ENCODE measurements around the gene MFAP4. TPM values are rescaled to one million over a fixed set of nuclear protein-coding genes. Genes with fewer than 3 reads are reported as not detected.

The MFAP4 gene
- total RNA-seq, 1 experiment from 2014 or later: 4.0 TPM

DNA sequence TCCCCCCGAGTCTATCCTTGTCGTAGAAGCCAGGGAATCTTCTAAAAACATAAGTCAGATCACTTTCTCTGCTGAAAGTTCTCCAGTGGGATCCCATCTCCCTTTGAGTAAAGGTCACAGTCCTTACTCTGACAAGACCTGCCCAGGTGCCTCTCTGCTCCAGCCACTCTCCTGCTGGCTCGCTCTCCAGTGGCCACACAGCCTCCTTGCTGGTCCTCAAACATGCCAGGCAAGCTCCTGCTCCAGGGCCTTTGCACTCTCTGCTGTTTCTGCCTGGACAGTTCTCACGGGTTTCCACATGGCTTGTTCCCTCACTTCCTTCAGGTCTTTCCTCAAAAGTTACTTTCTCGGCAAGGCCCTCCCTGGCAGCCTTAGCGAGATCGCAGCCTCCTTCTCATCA lies 27.8 kb downstream of the MFAP4 start:
- TF ChIP-seq FOXK1 (CRISPR knock-in tag; IDR thresholded peaks at IDR 0.05): no peak
- TF ChIP-seq ZNF671 (CRISPR knock-in tag; IDR thresholded peaks at IDR 0.05): no peak
- TF ChIP-seq E2F5 (CRISPR knock-in tag; IDR thresholded peaks at IDR 0.05): no peak
- TF ChIP-seq, protein P1, sequence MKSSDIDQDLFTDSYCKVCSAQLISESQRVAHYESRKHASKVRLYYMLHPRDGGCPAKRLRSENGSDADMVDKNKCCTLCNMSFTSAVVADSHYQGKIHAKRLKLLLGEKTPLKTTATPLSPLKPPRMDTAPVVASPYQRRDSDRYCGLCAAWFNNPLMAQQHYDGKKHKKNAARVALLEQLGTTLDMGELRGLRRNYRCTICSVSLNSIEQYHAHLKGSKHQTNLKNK (CRISPR knock-in tag; IDR thresholded peaks at IDR 0.05): no peak
- H3K36me3 Mint-ChIP-seq: peaks cover 26% of the 10 kb centered on the region
- DNase-seq (ENCODE audit: low spot score) (no peak), ATAC-seq (no peak)
- no peak overlapping the region for H3K27ac Mint-ChIP-seq
- H3K4me1 Mint-ChIP-seq: peaks cover 19% of the 10 kb centered on the region
- ChIA-PET CTCF (interaction anchor here (1.2 kb wide), 1 partner anchor 403 kb away, joined by 3 read pairs; no protein-coding TSS in a partner anchor), POLR2A (no interaction called here)
- H3K27me3 Mint-ChIP-seq (ENCODE audit: low read depth): no peaks in the 10 kb centered on the region
- no peak overlapping the region for H3K4me3 Mint-ChIP-seq
- H3K9me3 Mint-ChIP-seq: no peaks in the 10 kb centered on the region

GRCh38 chr17:19357761-19358160 lies 29.2 kb downstream of the MFAP4 start:
- H3K9me3 Mint-ChIP-seq: no peaks in the 10 kb centered on the region
- no peaks in the 10 kb centered on the region for H3K27me3 Mint-ChIP-seq (ENCODE audit: low read depth)
- TF ChIP-seq MXD4 (CRISPR knock-in tag; IDR thresholded peaks at IDR 0.05; ENCODE audit: borderline replicate concordance) (no peak), KAT7 (CRISPR knock-in tag; IDR thresholded peaks at IDR 0.05; ENCODE audit: borderline replicate concordance) (no peak), ZNF425 (CRISPR knock-in tag; conservative IDR thresholded peaks at IDR 0.05) (no peak), NR1H2 (CRISPR knock-in tag; IDR thresholded peaks at IDR 0.05) (no peak), ZNF396 (CRISPR knock-in tag; IDR thresholded peaks at IDR 0.05; ENCODE audit: borderline replicate concordance) (no peak), TEAD1 (CRISPR knock-in tag; IDR thresholded peaks at IDR 0.05) (no peak), MYBL2 (CRISPR knock-in tag; IDR thresholded peaks at IDR 0.05) (no peak), EMX1 (CRISPR knock-in tag; IDR thresholded peaks at IDR 0.05) (no peak)
- TF ChIP-seq, protein P2, sequence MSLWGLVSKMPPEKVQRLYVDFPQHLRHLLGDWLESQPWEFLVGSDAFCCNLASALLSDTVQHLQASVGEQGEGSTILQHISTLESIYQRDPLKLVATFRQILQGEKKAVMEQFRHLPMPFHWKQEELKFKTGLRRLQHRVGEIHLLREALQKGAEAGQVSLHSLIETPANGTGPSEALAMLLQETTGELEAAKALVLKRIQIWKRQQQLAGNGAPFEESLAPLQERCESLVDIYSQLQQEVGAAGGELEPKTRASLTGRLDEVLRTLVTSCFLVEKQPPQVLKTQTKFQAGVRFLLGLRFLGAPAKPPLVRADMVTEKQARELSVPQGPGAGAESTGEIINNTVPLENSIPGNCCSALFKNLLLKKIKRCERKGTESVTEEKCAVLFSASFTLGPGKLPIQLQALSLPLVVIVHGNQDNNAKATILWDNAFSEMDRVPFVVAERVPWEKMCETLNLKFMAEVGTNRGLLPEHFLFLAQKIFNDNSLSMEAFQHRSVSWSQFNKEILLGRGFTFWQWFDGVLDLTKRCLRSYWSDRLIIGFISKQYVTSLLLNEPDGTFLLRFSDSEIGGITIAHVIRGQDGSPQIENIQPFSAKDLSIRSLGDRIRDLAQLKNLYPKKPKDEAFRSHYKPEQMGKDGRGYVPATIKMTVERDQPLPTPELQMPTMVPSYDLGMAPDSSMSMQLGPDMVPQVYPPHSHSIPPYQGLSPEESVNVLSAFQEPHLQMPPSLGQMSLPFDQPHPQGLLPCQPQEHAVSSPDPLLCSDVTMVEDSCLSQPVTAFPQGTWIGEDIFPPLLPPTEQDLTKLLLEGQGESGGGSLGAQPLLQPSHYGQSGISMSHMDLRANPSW (CRISPR knock-in tag; conservative IDR thresholded peaks at IDR 0.05; ENCODE audit: low read depth): no peak
- TF ChIP-seq, protein P3, sequence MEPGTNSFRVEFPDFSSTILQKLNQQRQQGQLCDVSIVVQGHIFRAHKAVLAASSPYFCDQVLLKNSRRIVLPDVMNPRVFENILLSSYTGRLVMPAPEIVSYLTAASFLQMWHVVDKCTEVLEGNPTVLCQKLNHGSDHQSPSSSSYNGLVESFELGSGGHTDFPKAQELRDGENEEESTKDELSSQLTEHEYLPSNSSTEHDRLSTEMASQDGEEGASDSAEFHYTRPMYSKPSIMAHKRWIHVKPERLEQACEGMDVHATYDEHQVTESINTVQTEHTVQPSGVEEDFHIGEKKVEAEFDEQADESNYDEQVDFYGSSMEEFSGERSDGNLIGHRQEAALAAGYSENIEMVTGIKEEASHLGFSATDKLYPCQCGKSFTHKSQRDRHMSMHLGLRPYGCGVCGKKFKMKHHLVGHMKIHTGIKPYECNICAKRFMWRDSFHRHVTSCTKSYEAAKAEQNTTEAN (CRISPR knock-in tag; IDR thresholded peaks at IDR 0.05): no peak
- H3K4me3 Mint-ChIP-seq: no peak overlapping the region
- no peak for DNase-seq (ENCODE audit: low spot score)
- POLR2A ChIA-PET: no interaction called here
- ATAC-seq: no peak
- CTCF ChIA-PET: interaction anchor here (0.5 to 0.9 kb wide), 3 partner anchors 99 to 396 kb away, joined by 3 read pairs; no protein-coding TSS in a partner anchor
- H3K4me1 Mint-ChIP-seq: peaks cover 8% of the 10 kb centered on the region
- no peak overlapping the region for H3K27ac Mint-ChIP-seq
- H3K36me3 Mint-ChIP-seq: peaks cover 26% of the 10 kb centered on the region

- peaks cover 8% of the 10 kb centered on the region for H3K4me1 Mint-ChIP-seq
- H3K36me3 Mint-ChIP-seq: peaks cover 26% of the 10 kb centered on the region
- DNase-seq (ENCODE audit: low spot score) (no peak), ATAC-seq (no peak)
- H3K4me3 Mint-ChIP-seq: no peak overlapping the region
- H3K27me3 Mint-ChIP-seq (ENCODE audit: low read depth): no peaks in the 10 kb centered on the region
- ChIA-PET CTCF (interaction anchor here (0.5 to 0.9 kb wide), 3 partner anchors 99 to 397 kb away, joined by 3 read pairs; no protein-coding TSS in a partner anchor), POLR2A (no interaction called here)
- H3K27ac Mint-ChIP-seq: no peak overlapping the region
- no peaks in the 10 kb centered on the region for H3K9me3 Mint-ChIP-seq
- no peak for TF ChIP-seq JUN (CRISPR knock-in tag; IDR thresholded peaks at IDR 0.05)
- no peak for TF ChIP-seq OVOL2 (CRISPR knock-in tag; IDR thresholded peaks at IDR 0.05; ENCODE audit: borderline replicate concordance)
- TF ChIP-seq, protein P4, sequence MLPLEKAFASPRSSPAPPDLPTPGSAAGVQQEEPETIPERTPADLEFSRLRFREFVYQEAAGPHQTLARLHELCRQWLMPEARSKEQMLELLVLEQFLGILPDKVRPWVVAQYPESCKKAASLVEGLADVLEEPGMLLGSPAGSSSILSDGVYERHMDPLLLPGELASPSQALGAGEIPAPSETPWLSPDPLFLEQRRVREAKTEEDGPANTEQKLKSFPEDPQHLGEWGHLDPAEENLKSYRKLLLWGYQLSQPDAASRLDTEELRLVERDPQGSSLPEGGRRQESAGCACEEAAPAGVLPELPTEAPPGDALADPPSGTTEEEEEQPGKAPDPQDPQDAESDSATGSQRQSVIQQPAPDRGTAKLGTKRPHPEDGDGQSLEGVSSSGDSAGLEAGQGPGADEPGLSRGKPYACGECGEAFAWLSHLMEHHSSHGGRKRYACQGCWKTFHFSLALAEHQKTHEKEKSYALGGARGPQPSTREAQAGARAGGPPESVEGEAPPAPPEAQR (CRISPR knock-in tag; IDR thresholded peaks at IDR 0.05): no peak
- no peak for TF ChIP-seq ZNF423 (CRISPR knock-in tag; IDR thresholded peaks at IDR 0.05)
- TF ChIP-seq, protein P5, sequence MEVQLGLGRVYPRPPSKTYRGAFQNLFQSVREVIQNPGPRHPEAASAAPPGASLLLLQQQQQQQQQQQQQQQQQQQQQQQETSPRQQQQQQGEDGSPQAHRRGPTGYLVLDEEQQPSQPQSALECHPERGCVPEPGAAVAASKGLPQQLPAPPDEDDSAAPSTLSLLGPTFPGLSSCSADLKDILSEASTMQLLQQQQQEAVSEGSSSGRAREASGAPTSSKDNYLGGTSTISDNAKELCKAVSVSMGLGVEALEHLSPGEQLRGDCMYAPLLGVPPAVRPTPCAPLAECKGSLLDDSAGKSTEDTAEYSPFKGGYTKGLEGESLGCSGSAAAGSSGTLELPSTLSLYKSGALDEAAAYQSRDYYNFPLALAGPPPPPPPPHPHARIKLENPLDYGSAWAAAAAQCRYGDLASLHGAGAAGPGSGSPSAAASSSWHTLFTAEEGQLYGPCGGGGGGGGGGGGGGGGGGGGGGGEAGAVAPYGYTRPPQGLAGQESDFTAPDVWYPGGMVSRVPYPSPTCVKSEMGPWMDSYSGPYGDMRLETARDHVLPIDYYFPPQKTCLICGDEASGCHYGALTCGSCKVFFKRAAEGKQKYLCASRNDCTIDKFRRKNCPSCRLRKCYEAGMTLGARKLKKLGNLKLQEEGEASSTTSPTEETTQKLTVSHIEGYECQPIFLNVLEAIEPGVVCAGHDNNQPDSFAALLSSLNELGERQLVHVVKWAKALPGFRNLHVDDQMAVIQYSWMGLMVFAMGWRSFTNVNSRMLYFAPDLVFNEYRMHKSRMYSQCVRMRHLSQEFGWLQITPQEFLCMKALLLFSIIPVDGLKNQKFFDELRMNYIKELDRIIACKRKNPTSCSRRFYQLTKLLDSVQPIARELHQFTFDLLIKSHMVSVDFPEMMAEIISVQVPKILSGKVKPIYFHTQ (CRISPR knock-in tag; IDR thresholded peaks at IDR 0.05): no peak
- no peak for TF ChIP-seq ERG (CRISPR knock-in tag; IDR thresholded peaks at IDR 0.05)
These were observed 29.6 kb downstream of the MFAP4 start for GRCh38 chr17:19357351-19357750.
